CD4-positive, alpha-beta T cell treated with Interleukin-17A for 4 hours (primary cell): ENCODE measurements around the gene UBE2O.

ENCODE experiments used
- DNase-seq: peaks from one replicate; pipeline ENCODE4 v3.0.0-alpha.2; 2020; ENCODE audit warnings: mixed read lengths

The UBE2O gene

GRCh38 chr17:76484228-76484725 is 31.3 kb upstream of the UBE2O start:
- DNase-seq, result no peak

- no peak for DNase-seq
Measured at GRCh38 chr17:76481071-76481655, 28.2 kb upstream of the UBE2O start.

- no peak for DNase-seq
Measured at GRCh38 chr17:76480632-76481031, 27.7 kb upstream of the UBE2O start.

- DNase-seq, result no peak
Measured at GRCh38 chr17:76479515-76480060, 26.6 kb upstream of the UBE2O start.

- no peak for DNase-seq
Measured at GRCh38 chr17:76478730-76479514, 26.0 kb upstream of the UBE2O start.

- DNase-seq, result no peak
Measured at GRCh38 chr17:76478097-76478496, 25.1 kb upstream of the UBE2O start.

GRCh38 chr17:76477576-76477975 is 24.6 kb upstream of the UBE2O start:
- DNase-seq, result no peak

GRCh38 chr17:76476736-76477135 is 23.8 kb upstream of the UBE2O start:
- DNase-seq, result no peak

GRCh38 chr17:76475302-76475701 is 22.4 kb upstream of the UBE2O start:
- DNase-seq, result no peak

- DNase-seq, result no peak
Measured at GRCh38 chr17:76474894-76475293, 21.9 kb upstream of the UBE2O start.

- DNase-seq, result no peak
Measured at GRCh38 chr17:76474238-76474637, 21.3 kb upstream of the UBE2O start.

- peak; percentile 30 for DNase-seq
Measured at GRCh38 chr17:76473541-76473985, 20.6 kb upstream of the UBE2O start.

GRCh38 chr17:76472726-76473125 is 19.8 kb upstream of the UBE2O start:
- DNase-seq, result no peak

- no peak for DNase-seq
Measured at GRCh38 chr17:76472258-76472645, 19.3 kb upstream of the UBE2O start.

- DNase-seq, result no peak
Measured at GRCh38 chr17:76471498-76472257, 18.7 kb upstream of the UBE2O start.

- no peak for DNase-seq
Measured at GRCh38 chr17:76469991-76470739, 17.2 kb upstream of the UBE2O start.

GRCh38 chr17:76469076-76469990 is 16.4 kb upstream of the UBE2O start:
- no peak for DNase-seq

GRCh38 chr17:76468634-76469010 is 15.7 kb upstream of the UBE2O start:
- DNase-seq, result no peak

GRCh38 chr17:76467809-76468633 is 15.1 kb upstream of the UBE2O start:
- no peak for DNase-seq

- DNase-seq, result no peak
Measured at GRCh38 chr17:76467366-76467765, 14.4 kb upstream of the UBE2O start, which contains the start of gene AANAT. Gene AANAT (plus strand): TSS chr17:76467603. CDS start chr17:76468747, 1,144 bp downstream.

GRCh38 chr17:76466775-76467130 is 13.8 kb upstream of the UBE2O start:
- no peak for DNase-seq
